Measurements from ENCODE around the gene WDR54. TPM values are rescaled to one million over a fixed set of nuclear protein-coding genes. Genes with fewer than 3 reads are reported as not detected.

The WDR54 gene
- total RNA-seq, 4 donors from 2014 or later: 2.3 to 7.0 TPM; not detected in 2

DNA sequence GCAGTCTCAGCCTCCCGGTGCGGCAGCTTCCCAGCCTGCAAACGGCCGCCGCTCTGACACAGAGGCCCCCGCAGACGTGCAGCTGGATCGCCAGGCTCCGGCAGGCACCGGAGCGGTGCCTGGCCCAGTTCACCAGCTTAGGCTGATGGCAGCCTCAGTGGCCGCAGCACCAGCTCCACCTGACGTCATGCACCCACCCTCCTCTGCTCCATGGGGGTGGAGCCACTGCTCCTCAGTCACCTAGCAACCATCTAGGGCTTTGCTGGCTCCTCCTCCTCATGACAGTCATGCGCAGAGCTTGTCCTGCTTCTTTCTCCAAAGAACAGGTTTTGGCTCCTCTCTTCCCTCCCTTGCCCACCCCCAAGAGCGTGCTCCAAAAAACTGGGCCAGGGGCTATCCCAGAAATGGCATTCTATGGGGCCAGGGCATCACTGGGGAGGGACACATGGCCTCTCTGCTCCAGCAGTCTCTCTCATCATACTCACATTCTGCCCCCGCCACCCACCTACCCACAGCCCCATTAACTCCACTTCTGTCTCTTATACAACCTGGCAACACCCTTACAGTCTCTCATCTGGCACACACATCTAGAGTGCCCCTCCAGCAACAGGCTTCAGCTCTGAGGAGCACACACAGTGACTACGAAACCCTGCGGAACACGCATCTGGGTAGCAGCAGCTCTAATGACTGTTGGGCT, 46.9 kb upstream of the WDR54 start:
- Histone ChIP-seq H3K4me1 (peaks cover under 1 to 23% (median 15%) of the 10 kb centered on the region in 4 donors), H3K36me3 (peaks cover 0 to 23% (median 8%) of the 10 kb centered on the region in 4 donors), H3K4me3 (peak overlapping the region in 3 of 4 donors; percentile 0 to 33 (median 21)), H3K27ac (peak overlapping the region; percentile 32 to 69 (median 58)), H3K9me3 (no peaks in the 10 kb centered on the region), H3K27me3 (no peaks in the 10 kb centered on the region)
- in situ Hi-C loops (cut with MboI; ENCODE audit: low pct_ligation_motif_present in 1 of 4, low pct_unique_long_range_greater_than_20kb in 1 of 4, low sequenced_read_pairs in 3 of 4): no loop called here
- TF ChIP-seq EP300 (IDR thresholded peaks at IDR 0.05; ENCODE audit: low read depth): no peak
- TF ChIP-seq POLR2AphosphoS5 (IDR thresholded peaks at IDR 0.05): peak in 1 of 3 donors; percentile 20
- TF ChIP-seq POLR2A (IDR thresholded peaks at IDR 0.05): peak; percentile 27
- peak; percentile 70 for DNase-seq
- intact Hi-C loops (cut with DNase I; ENCODE audit: low total_unique reads): no loop called here
- WGBS, 2 donors (ENCODE audit: low coverage in 1 of 2): 80 to 90% methylated on average over 4 to 19 of the region's 19 CpGs

DNA sequence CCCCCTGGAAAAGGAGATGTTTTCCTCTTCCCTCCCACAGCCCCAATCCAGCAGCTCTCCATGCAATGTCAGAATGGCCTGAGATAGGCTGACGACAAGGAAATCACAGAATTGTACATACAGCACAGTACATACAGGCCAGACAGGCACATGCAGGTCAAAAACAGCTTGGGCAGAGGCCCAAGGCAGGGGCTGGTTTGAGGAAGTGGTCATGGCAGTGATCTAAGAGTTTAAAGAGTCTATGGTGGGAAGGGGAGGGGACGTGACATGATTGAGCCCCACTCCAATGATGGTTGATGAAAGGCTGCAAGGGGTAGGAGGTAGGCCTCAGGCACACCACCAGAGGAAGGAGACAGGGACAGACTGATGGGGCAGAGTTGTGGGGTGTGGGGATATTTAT, 45.7 kb upstream of the WDR54 start:
- in situ Hi-C loops (cut with MboI; ENCODE audit: low pct_ligation_motif_present in 1 of 4, low pct_unique_long_range_greater_than_20kb in 1 of 4, low sequenced_read_pairs in 3 of 4) (no loop called here), intact Hi-C loops (cut with DNase I; ENCODE audit: low total_unique reads) (no loop called here)
- Histone ChIP-seq H3K4me1 (peaks cover 10 to 35% (median 26%) of the 10 kb centered on the region in 4 donors), H3K4me3 (no peak overlapping the region), H3K27ac (no peak overlapping the region), H3K36me3 (peaks cover 0 to 12% (median 4%) of the 10 kb centered on the region in 4 donors), H3K9me3 (no peaks in the 10 kb centered on the region), H3K27me3 (no peaks in the 10 kb centered on the region)
- WGBS, 2 donors (ENCODE audit: low coverage in 1 of 2): 90% methylated on average over 2 of the region's 2 CpGs; no CpG with 5 or more reads in 1 of the 2 donors
- TF ChIP-seq, protein P1, sequence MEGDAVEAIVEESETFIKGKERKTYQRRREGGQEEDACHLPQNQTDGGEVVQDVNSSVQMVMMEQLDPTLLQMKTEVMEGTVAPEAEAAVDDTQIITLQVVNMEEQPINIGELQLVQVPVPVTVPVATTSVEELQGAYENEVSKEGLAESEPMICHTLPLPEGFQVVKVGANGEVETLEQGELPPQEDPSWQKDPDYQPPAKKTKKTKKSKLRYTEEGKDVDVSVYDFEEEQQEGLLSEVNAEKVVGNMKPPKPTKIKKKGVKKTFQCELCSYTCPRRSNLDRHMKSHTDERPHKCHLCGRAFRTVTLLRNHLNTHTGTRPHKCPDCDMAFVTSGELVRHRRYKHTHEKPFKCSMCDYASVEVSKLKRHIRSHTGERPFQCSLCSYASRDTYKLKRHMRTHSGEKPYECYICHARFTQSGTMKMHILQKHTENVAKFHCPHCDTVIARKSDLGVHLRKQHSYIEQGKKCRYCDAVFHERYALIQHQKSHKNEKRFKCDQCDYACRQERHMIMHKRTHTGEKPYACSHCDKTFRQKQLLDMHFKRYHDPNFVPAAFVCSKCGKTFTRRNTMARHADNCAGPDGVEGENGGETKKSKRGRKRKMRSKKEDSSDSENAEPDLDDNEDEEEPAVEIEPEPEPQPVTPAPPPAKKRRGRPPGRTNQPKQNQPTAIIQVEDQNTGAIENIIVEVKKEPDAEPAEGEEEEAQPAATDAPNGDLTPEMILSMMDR (IDR thresholded peaks at IDR 0.05): no peak
- no peak for TF ChIP-seq POLR2AphosphoS5 (IDR thresholded peaks at IDR 0.05)
- TF ChIP-seq POLR2A (IDR thresholded peaks at IDR 0.05): no peak
- no peak for TF ChIP-seq EP300 (IDR thresholded peaks at IDR 0.05; ENCODE audit: low read depth)
- no peak for DNase-seq

DNA sequence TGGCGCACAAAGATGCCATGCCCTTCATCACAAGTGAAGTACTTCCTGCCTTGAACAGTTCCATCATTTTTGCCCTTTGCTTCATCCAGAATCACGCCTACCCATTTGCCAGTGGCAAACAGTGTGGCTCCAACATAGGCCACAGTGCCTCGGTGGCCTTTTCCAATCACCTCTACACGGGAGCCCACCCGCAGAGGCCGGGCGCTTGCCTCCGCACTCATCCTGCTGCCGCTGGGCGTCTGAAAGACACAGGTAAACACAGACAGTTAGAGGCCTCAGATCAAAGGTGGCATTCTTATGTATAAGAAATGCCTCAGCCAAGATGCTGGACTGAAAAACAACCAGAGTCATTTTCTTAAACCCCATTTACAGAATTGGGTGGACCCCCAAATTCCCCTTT, 43.5 kb upstream of the WDR54 start:
- Histone ChIP-seq H3K9me3 (no peaks in the 10 kb centered on the region), H3K36me3 (peaks cover 0 to 8% (median 0%) of the 10 kb centered on the region in 4 donors), H3K4me1 (peaks cover 10 to 38% (median 28%) of the 10 kb centered on the region in 4 donors), H3K4me3 (no peak overlapping the region), H3K27ac (no peak overlapping the region), H3K27me3 (no peaks in the 10 kb centered on the region)
- in situ Hi-C loops (cut with MboI; ENCODE audit: low pct_ligation_motif_present in 1 of 4, low pct_unique_long_range_greater_than_20kb in 1 of 4, low sequenced_read_pairs in 3 of 4): no loop called here
- TF ChIP-seq, protein P1 (IDR thresholded peaks at IDR 0.05): no peak
- TF ChIP-seq POLR2AphosphoS5 (IDR thresholded peaks at IDR 0.05) (no peak), POLR2A (IDR thresholded peaks at IDR 0.05) (no peak), EP300 (IDR thresholded peaks at IDR 0.05; ENCODE audit: low read depth) (no peak)
- intact Hi-C loops (cut with DNase I; ENCODE audit: low total_unique reads): no loop called here
- DNase-seq: no peak
- WGBS, 2 donors (ENCODE audit: low coverage in 1 of 2): 94 to 100% methylated on average over 1 to 10 of the region's 10 CpGs

DNA sequence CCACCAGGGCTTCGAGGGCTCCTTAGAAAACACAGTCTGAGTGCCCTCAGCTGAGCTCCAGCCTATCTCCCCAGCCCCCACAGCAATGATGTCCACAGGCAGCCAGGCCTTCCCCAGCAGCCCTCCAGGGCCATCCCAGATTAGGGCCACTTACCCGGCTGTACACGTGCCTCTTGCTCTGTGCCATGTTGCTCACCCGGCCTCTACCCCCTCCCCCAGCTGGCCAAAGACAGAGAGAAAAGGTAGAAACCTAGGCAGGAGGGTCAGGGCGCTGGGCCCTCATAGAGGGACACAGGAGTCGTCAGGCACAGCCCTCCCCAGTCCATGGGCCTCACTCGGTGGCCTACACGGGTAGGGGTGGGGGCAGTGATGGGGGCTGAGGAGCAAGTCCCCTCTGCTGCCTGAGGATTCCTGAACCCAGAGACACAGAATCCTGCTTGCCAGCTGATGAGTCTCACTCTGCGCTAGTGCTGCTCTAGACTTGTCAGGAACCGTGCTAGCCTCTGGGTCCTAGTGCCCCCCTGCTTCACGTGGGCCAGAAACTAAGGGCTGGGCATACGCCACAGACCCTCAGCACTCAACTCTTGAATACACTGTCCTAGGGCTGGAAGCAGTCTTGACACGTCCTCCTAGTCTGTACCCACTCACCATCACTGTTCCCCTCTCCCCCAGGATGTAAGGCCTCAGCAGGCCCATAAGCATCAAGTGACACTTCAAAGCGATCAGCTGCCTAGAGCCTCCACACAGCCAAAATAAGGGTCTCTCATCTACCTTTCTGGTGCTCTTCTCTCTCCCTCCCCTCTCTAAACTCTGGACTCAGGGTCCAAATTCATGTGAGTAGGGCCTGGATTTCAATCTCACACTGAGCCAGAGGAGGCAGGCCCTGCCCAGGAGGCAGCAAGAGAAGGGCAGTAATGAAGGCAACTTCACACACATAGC, 41.4 kb upstream of the WDR54 start, which contains the start of gene DCTN1:
DCTN1 (minus strand) TSS at position 461 of the 939 bp plus-strand sequence; CDS start at position 187, 274 bp downstream.
- TF ChIP-seq, protein P1 (IDR thresholded peaks at IDR 0.05): no peak
- TF ChIP-seq EP300 (IDR thresholded peaks at IDR 0.05; ENCODE audit: low read depth): no peak
- no peak for TF ChIP-seq POLR2A (IDR thresholded peaks at IDR 0.05)
- Histone ChIP-seq H3K4me3 (peak within 1 kb of the TSS; percentile 10 to 32 (median 22)), H3K36me3 (peaks cover 0 to 9% (median 0%) of the 10 kb centered on the region in 4 donors), H3K9me3 (no peaks in the 10 kb centered on the region), H3K4me1 (peaks cover 10 to 37% (median 26%) of the 10 kb centered on the region in 4 donors), H3K27me3 (no peaks in the 10 kb centered on the region), H3K27ac (peak within 1 kb of the TSS in 1 of 4 donors; percentile 37)
- DNase-seq: peak; percentile 43
- intact Hi-C loops (cut with DNase I; ENCODE audit: low total_unique reads): no loop called here
- in situ Hi-C loops (cut with MboI; ENCODE audit: low pct_ligation_motif_present in 1 of 4, low pct_unique_long_range_greater_than_20kb in 1 of 4, low sequenced_read_pairs in 3 of 4): no loop called here
- 41% methylated on average over 14 of the region's 14 CpGs; no CpG with 5 or more reads in 1 of the 2 donors for WGBS, 2 donors (ENCODE audit: low coverage in 1 of 2)

Data from transverse colon (tissue), 4 donors.